Measurements from ENCODE around the gene MAN2A1.
"Not testable (repeated sequence)": the region's sequence is repeated elsewhere in the genome, so short reads cannot be mapped to it uniquely, and the experiment has no call there.

The MAN2A1 gene

DNA sequence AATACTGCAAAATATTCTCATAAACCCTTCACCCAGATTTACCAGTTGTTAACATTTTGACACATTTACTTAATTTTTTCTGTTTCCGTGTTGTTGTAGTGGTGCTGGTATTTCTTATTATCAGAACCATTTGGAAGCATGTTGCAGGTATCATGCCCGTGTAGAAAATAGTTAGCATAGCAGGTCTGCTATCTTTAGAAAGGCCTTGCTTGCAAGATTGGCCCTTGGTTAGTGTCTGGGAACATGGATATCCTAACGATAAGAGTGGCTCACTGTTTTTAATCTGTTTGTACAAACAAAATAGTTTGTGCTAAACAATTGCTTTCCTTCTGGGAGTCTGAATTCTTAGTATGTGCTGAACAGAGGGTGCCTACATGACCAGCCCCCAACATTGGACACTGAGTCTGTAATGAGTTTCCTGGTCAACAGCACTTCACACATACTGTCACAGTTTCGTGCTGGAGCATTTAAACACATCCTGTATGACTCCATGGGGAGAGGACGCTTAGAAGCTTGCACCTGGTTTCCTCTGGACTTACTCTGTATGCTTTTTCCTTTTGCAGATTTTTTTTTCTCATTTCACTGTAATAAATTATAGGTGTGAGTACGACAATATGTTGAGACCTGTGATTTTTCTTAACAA lies 66.9 kb downstream of the MAN2A1 start:
- Histone ChIP-seq H3K9me3 (ENCODE audit: low read depth, low read length) (no peaks in the 10 kb centered on the region), H3K4me3 (no peak overlapping the region), H3K36me3 (ENCODE audit: insufficient read depth, low read length) (no peaks in the 10 kb centered on the region), H3K27ac (no peak overlapping the region), H3K9ac (ENCODE audit: insufficient read length) (no peak overlapping the region)
- no peak for DNase-seq (ENCODE audit: low read depth, low spot score)
- TF ChIP-seq EZH2 (IDR thresholded peaks at IDR 0.05) (no peak), POLR2AphosphoS5 (IDR thresholded peaks at IDR 0.05; ENCODE audit: borderline replicate concordance, low read depth, low read length) (no peak), FOXP2 (optimal IDR thresholded peaks at IDR 0.05; ENCODE audit: control extremely low read depth, extremely low read length, insufficient read depth) (no peak)

DNA sequence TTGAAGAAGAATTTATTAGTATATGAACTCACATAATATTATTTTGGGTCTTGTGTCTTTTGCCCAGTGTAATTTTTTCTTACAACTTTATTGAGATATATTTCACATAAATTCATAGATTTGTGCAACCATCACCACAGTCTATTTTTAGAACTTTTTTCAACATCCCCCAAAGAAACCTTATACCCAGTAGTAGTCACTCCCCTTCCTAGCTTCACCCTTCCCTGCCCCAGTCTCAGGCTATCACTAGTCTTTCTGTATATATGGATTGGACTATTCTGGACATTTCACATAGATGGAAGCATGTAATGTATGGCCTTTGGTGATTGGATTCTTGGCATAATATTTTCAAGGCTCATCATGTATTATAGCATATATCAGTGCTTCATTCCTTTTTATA lies 67.8 kb downstream of the MAN2A1 start:
- no peaks in the 10 kb centered on the region for H3K36me3 ChIP-seq (ENCODE audit: insufficient read depth, low read length)
- no peak for DNase-seq (ENCODE audit: low read depth, low spot score)
- H3K4me3 ChIP-seq: no peak overlapping the region
- H3K9me3 ChIP-seq (ENCODE audit: low read depth, low read length): no peaks in the 10 kb centered on the region
- H3K9ac ChIP-seq (ENCODE audit: insufficient read length): no peak overlapping the region
- no peak for TF ChIP-seq EZH2 (IDR thresholded peaks at IDR 0.05)
- TF ChIP-seq FOXP2 (optimal IDR thresholded peaks at IDR 0.05; ENCODE audit: control extremely low read depth, extremely low read length, insufficient read depth): no peak
- no peak for TF ChIP-seq POLR2AphosphoS5 (IDR thresholded peaks at IDR 0.05; ENCODE audit: borderline replicate concordance, low read depth, low read length)
- H3K27ac ChIP-seq: no peak overlapping the region

DNA sequence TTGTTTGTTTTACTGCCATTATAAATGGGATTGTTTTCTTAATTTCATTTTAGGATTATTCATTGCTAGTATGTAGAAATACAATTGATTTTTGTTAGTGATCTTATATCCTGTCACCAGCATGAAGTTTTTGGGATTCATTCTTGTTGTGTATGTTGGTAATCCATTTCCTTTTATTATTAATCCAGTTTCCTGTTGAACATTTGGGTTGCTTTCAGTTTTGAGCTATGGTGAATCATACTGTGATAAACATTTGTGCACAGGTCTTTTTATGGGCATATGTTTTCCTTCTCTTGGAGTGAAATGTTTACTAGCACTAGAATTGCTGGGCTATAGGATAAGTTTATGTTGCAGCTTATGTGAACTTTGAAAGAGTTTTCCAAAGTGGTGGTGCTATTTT lies 69.6 kb downstream of the MAN2A1 start:
- no peaks in the 10 kb centered on the region for H3K9me3 ChIP-seq (ENCODE audit: low read depth, low read length)
- no peak overlapping the region for H3K4me3 ChIP-seq
- no peak overlapping the region for H3K9ac ChIP-seq (ENCODE audit: insufficient read length)
- DNase-seq (ENCODE audit: low read depth, low spot score): no peak
- H3K36me3 ChIP-seq (ENCODE audit: insufficient read depth, low read length): no peaks in the 10 kb centered on the region
- no peak overlapping the region for H3K27ac ChIP-seq
- TF ChIP-seq EZH2 (IDR thresholded peaks at IDR 0.05) (no peak), POLR2AphosphoS5 (IDR thresholded peaks at IDR 0.05; ENCODE audit: borderline replicate concordance, low read depth, low read length) (no peak), FOXP2 (optimal IDR thresholded peaks at IDR 0.05; ENCODE audit: control extremely low read depth, extremely low read length, insufficient read depth) (no peak)

DNA sequence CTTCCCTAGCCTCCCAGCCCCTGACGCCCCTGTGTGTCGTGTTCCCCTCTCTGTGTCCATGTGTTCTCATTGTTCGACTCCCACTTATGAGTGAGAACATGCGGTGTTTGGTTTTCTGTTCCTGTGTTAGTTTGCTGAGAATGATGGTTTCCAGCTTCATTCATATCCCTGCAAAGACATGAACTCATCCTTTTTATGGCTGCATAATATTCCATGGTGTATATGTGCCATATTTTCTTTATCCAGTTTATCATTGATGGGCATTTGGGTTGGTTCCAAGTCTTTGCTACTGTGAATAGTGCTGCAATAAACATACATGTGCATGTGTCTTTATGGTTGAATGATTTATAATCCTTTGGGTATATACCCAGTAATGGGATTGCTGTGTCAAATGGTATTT lies 70.4 kb downstream of the MAN2A1 start:
- H3K27ac ChIP-seq; H3K9ac ChIP-seq (ENCODE audit: insufficient read length); H3K36me3 ChIP-seq (ENCODE audit: insufficient read depth, low read length); H3K9me3 ChIP-seq (ENCODE audit: low read depth, low read length); DNase-seq (ENCODE audit: low read depth, low spot score); H3K4me3 ChIP-seq: not testable (repeated sequence)

DNA sequence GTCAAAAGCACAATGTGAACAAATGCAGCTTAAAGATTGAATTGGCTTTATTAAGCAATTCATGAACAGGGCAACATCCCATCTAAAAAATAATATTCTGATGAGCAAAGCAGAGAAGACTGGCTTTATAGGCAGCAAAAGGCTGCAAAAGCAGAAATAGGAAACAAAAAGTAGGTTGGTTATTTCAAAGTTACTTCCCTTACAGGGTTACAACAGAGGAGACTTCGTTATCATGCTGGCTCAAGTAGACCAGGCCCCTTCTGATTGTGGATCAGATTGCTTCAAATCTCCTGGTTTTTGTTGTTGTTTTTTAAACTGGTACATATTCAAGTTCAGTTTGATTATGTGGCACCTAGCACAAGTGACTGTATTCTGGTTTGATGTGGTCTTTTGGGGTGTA lies 73.1 kb downstream of the MAN2A1 start:
- Histone ChIP-seq H3K36me3 (ENCODE audit: insufficient read depth, low read length) (no peaks in the 10 kb centered on the region), H3K4me3 (no peak overlapping the region), H3K9ac (ENCODE audit: insufficient read length) (no peak overlapping the region), H3K27ac (no peak overlapping the region), H3K9me3 (ENCODE audit: low read depth, low read length) (no peaks in the 10 kb centered on the region)
- DNase-seq (ENCODE audit: low read depth, low spot score): no peak
- TF ChIP-seq POLR2AphosphoS5 (IDR thresholded peaks at IDR 0.05; ENCODE audit: borderline replicate concordance, low read depth, low read length) (no peak), EZH2 (IDR thresholded peaks at IDR 0.05) (no peak), FOXP2 (optimal IDR thresholded peaks at IDR 0.05; ENCODE audit: control extremely low read depth, extremely low read length, insufficient read depth) (no peak)

DNA sequence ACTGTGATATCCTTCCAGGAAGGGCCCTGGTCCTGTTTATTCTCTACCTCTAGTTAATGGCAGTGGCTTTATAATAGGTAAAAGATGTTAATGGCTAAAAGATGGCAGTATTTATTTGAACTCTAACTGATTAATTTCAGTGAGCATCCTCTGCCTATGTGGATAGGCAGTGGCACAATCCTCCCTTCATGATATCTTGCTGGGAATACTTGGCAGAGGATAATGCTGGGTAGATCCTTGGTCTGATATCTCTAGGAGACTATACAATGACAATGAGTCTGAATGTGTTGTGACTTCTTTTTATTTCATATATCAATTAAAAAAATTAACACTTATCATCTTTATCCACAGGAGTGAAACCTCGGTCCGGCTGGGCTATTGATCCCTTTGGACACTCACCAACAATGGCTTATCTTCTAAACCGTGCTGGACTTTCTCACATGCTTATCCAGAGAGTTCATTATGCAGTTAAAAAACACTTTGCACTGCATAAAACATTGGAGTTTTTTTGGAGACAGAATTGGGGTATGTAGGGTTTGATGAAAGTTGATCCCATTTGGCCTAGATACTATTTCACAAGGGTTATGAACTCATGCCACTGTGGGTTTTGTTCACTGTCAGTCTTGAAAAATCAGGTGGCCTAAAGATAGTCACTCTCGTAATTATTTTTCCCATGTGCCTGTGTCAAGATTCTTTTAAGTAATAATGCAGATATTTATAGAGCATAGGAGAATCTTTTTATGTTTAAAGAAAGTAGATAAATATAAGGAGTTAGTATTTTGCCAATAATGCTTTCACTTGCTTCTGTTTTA lies 77.7 kb downstream of the MAN2A1 start:
- Histone ChIP-seq H3K4me3 (no peak overlapping the region), H3K9ac (ENCODE audit: insufficient read length) (no peak overlapping the region), H3K27ac (no peak overlapping the region), H3K9me3 (ENCODE audit: low read depth, low read length) (no peaks in the 10 kb centered on the region), H3K36me3 (ENCODE audit: insufficient read depth, low read length) (no peaks in the 10 kb centered on the region)
- no peak for DNase-seq (ENCODE audit: low read depth, low spot score)
- TF ChIP-seq EZH2 (IDR thresholded peaks at IDR 0.05): no peak
- TF ChIP-seq POLR2AphosphoS5 (IDR thresholded peaks at IDR 0.05; ENCODE audit: borderline replicate concordance, low read depth, low read length): no peak
- TF ChIP-seq FOXP2 (optimal IDR thresholded peaks at IDR 0.05; ENCODE audit: control extremely low read depth, extremely low read length, insufficient read depth): no peak

DNA sequence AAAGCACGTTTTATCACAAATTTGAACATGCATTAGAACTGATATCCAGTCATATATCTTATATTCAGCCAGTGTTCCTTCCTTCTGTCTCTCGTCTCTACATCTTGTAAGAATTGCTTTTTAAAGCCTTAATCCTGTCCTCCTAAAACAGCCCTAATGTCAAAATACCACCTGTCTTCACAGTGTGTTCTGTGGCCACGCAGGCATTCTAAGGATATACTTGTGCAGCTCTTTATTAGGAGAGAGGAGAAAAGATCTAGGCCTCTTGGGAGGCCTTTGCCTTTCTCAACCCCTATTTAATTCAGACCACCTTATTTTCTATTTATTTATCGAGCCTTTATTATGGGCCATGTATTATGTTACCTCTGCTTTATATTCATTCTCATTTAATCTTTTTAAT lies 78.3 kb downstream of the MAN2A1 start:
- TF ChIP-seq POLR2AphosphoS5 (IDR thresholded peaks at IDR 0.05; ENCODE audit: borderline replicate concordance, low read depth, low read length) (no peak), FOXP2 (optimal IDR thresholded peaks at IDR 0.05; ENCODE audit: control extremely low read depth, extremely low read length, insufficient read depth) (no peak), EZH2 (IDR thresholded peaks at IDR 0.05) (no peak)
- no peak for DNase-seq (ENCODE audit: low read depth, low spot score)
- Histone ChIP-seq H3K9me3 (ENCODE audit: low read depth, low read length) (no peaks in the 10 kb centered on the region), H3K27ac (no peak overlapping the region), H3K9ac (ENCODE audit: insufficient read length) (no peak overlapping the region), H3K36me3 (ENCODE audit: insufficient read depth, low read length) (no peaks in the 10 kb centered on the region), H3K4me3 (no peak overlapping the region)

DNA sequence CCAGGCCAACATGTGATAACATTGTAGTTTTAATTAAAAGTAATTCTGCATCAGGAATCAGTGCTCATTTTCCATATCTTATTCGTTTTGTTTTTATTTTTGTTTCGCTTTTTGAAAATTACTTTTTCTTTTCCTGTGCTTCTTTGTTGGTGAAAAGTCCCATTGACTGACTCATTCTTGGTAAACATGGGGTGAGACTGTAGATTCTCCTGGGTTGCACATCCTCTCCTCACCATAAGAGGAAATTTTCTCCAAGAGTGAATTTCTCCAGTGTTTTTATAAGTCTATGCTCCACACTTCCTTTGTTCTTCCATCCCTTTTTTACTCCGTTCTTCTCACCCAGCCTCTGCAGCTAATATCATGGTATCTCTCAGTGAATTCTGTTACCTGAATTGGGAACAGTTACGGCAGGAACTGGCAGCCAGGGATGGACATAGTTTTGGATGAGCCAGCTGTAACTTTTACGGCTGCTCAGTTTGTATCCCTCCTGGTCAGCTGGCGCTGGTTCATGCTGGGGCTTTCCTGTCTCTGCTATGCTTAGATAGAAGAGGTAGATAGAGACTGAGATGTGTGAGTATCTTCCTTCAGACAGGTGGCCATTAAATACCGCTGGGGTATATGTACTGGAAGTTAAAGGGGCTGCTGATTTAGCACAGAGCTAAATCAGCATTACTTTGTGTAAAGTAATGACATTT lies 80.0 kb downstream of the MAN2A1 start:
- no peaks in the 10 kb centered on the region for H3K9me3 ChIP-seq (ENCODE audit: low read depth, low read length)
- H3K27ac ChIP-seq: no peak overlapping the region
- H3K9ac ChIP-seq (ENCODE audit: insufficient read length): no peak overlapping the region
- DNase-seq (ENCODE audit: low read depth, low spot score): no peak
- no peak for TF ChIP-seq POLR2AphosphoS5 (IDR thresholded peaks at IDR 0.05; ENCODE audit: borderline replicate concordance, low read depth, low read length)
- TF ChIP-seq FOXP2 (optimal IDR thresholded peaks at IDR 0.05; ENCODE audit: control extremely low read depth, extremely low read length, insufficient read depth): no peak
- TF ChIP-seq EZH2 (IDR thresholded peaks at IDR 0.05): no peak
- H3K36me3 ChIP-seq (ENCODE audit: insufficient read depth, low read length): no peaks in the 10 kb centered on the region
- H3K4me3 ChIP-seq: no peak overlapping the region

Data from SK-N-MC (cell line).